GM18870 (cell line): ENCODE data around the gene UBL5.
"Not testable (repeated sequence)": the region's sequence is repeated elsewhere in the genome, so short reads cannot be mapped to it uniquely, and the experiment has no call there.

Source experiments
- ATAC-seq: cut with Tn5 transposase; IDR thresholded peaks from one replicate; pipeline ENCODE4 v1.9.1; 2021; ENCODE audit warnings: moderate library complexity; ENCODE audit not compliant: unreplicated experiment

Gene UBL5

DNA sequence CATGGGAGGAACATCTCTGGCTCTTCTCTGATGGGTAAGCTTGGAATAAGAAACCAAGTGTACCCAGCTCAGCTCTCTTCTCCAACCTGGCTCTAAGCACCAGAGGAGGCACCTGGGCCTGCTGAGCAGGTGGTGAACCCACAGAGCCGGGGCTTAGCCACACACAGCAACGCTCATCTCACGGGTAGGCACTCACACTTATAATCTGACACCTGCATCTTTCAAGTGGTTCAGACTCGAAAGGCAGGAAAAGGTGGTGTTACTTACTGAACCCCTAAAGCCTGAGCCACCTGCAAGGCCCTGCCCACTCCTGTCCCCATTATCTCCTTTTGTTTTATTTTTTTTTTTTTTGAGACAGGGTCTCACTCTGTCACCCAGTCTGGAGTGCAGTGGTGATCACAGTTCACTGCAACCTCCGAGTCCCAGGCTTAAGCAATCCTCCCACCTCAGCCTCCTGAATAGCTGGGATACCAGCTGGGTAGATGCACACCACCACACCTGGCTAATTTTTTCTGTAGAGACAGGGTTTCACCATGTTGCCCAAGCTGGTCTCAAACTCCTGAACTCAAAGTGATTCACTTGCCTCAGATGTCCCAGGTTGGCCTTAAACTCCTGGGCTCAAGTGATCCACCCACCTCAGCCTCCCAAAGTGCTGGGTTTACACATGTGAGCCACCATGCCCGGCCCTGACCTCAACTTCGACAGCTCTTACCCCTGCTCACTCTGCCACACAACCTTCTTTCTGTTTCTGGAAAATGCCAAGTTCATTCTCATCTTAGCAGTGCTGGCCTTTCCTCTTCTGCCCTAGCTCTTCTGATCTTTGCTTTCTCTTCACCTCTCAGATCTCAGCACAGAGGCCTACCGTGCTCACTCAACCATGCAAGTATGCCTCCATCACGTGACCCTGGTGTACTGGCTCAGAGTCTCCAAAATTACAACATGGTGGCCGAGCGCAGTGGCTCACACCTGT is 18.6 kb upstream of the UBL5 start:
- ATAC-seq = no peak

DNA sequence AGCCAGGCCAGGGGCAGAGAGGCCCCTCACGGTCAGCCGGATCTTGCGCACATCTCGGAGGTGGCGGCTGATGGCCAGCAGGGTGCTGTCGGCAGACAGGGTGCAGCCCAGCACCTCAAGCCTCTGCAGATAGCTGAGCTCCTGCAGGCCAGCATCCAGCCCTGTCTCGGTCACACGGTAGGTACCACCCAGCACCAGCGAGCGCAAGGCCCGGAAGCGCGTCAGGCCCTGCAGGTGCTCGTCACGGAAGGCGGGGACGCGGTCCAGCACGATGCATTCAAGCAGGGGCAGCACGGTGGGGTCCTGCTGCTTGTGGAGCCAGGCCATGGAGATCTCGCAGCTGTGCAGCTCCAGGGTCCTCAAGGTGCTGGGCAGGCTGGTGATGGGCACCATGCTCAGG is 16.6 kb upstream of the UBL5 start:
- ATAC-seq = no peak

GRCh38 chr19:9818175-9818733 is 9.5 kb upstream of the UBL5 start:
- ATAC-seq = no peak

DNA sequence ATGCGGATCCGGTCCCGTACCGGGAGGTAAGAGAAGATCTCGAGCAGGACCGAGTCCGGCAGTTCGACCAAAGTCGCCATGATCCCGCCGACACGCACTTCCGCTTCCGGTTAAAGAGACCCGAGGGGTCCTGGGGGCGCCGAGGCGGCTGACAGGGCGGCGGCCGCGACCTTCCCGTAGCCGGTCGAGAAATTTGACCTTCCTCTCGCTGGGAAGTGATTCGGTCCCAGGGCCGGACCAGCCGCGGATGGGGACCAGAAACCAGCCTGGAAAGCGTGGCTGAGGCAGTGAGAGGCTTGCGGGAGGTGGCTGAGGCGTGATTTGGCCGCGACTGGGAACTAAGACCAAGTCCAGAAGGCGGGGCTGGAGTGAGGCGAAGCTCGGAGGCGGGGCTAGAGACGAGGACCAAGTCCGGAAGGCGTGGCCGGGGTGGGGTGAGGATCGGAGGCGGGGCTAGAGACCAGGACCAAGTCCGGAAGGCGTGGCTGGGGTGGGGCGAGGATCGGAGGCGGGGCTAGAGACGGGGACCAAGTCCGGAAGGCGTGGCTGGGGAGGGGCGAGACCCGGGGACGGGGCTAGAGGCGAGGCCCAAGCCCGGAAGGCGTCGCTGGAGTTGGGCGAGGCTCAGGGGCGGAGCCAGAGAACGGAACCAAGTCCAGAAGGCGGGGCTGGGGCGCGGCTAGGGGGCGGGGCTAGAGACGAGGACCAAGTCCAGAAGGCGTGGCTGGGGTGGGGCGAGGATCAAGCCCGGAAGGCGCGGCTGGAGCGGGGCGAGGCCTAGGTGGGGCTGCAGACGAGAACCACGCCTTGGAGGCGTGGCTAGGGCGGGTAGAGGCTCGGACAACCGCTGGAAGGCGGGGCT is 8.8 kb upstream of the UBL5 start, which contains the start of gene FBXL12:
TSS of gene FBXL12 (minus strand) at position 346 of the 862 bp plus-strand sequence. CDS start at position 80, 266 bp downstream.
- peak; percentile 65 for ATAC-seq

DNA sequence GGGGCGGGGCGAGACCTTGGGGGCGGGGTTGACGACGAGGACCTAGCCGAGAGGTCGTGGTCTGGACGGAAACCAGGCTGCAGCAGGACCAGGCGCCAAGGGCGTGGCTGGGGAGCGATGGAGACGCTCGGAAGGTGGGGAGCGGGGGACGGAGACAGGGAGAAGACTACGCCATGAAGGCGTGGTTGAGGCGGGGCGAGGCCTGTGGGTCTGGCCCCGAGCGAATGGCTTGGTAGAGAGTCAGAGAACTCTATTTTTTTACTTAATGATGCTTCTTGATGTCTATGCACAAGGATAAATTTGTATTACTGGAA is 8.2 kb upstream of the UBL5 start:
- no peak for ATAC-seq

GRCh38 chr19:9820034-9820433 is 7.7 kb upstream of the UBL5 start:
- ATAC-seq = not testable (repeated sequence)

GRCh38 chr19:9823816-9824215 is 3.9 kb upstream of the UBL5 start:
- ATAC-seq = no peak

DNA sequence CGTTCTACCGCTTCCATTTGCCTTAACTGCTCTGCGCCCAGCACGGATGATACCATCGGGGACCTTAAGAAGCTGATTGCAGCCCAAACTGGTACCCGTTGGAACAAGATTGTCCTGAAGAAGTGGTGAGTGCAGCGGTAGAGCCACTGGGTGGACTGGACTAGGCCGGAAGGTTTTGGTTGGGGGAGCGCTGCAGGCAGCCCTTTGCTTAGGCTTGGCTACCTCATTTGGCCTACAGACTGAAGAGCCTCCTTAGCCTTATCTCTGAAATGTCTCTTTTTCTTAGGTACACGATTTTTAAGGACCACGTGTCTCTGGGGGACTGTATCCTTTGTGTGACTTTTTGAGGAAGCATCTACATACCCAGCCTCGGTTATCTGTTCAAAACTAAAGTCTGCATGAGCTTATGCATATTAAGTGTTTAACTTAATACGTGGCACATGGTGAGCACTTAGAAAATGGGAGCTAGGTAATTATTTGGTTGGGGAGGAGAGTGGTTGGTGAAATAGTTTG is 889 bp downstream of the UBL5 start:
- ATAC-seq = no peak

DNA sequence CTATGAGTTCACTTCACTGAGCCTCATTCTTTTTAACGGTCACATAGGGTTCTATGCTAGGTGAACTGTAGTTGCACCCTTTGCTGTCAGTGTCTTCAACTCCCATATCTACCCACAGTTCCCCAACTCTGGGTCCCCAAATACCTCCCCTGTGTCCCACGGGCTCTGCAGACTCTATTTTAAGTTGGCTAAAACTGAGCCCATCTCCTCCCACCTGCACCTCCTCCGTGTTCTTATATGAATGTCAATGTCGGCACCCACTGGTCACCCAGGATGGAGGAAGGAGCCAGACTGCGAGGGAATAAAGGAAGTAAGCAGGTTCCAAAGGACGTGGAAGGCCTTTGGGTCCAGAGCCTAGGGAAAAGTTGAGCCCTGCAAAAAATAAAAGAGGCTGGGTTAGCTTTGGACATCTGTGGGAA is 6.6 kb downstream of the UBL5 start:
- no peak for ATAC-seq

GRCh38 chr19:9834726-9835506 is 7.2 kb downstream of the UBL5 start, which contains the start of gene PIN1:
Gene PIN1 (plus strand): TSS chr19:9835318. CDS start chr19:9835345, 27 bp downstream.
- ATAC-seq = peak; percentile 89

GRCh38 chr19:9835507-9835949 is 7.8 kb downstream of the UBL5 start:
- ATAC-seq = no peak

GRCh38 chr19:9836021-9836420 is 8.3 kb downstream of the UBL5 start:
- no peak for ATAC-seq

- ATAC-seq = no peak
Observed at GRCh38 chr19:9838324-9838723, 10.6 kb downstream of the UBL5 start.

GRCh38 chr19:9839415-9839814 is 11.7 kb downstream of the UBL5 start:
- ATAC-seq = no peak

GRCh38 chr19:9842834-9843625 is 15.3 kb downstream of the UBL5 start:
- ATAC-seq = no peak

DNA sequence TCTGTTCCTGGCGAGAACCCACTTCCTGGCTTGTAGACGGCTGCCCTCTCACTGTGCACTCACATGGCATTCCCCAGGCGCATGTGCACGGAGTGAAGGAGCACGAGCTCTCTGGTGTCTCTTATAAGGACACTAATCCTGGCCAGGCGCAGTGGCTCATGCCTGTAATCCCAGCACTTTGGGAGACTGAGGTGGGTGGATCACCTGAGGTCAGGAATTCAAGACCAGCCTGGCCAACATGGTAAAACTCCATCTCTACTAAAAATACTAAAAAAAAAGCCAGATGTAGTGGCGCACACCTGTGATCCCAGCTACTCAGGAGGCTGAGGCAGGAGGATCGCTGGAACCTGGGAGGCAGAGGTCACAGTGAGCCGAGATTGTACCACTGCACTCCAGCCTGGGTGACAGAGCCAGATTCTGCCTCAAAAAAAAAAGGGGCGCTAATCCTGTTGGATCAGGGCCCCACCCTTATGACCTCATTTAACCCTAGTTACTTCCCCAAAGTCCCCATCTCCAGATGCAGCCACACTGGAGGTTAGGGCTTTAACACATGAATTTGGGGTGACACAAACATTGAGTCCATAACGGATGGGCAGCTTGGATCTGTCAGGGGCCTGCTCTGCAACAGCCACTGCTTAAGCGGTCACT is 16.0 kb downstream of the UBL5 start:
- not testable (repeated sequence) for ATAC-seq

- no peak for ATAC-seq
Observed at GRCh38 chr19:9847087-9847671, 19.5 kb downstream of the UBL5 start.

- no peak for ATAC-seq
Observed at GRCh38 chr19:9848060-9848459, 20.3 kb downstream of the UBL5 start.

DNA sequence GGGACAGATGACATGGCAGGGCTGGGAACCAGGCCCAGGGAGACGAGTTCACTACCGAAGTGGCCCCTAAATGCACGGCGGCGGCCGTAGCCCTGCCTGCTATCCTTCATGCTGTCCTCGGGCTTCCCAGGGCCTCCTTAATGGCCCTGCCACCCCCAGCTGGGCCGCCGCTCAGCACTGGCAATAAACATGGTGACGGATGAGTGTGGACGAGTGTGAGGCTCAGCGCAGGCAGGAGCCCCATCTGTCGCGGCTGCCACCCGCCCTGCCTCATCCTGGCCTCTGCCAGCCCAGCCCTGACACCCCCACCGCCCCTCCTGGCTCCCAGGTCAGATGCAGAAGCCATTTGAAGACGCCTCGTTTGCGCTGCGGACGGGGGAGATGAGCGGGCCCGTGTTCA is 21.0 kb downstream of the UBL5 start:
- no peak for ATAC-seq
